ENCODE measurements around the gene SLIT3.

- TF ChIP-seq CTCF (conservative IDR thresholded peaks at IDR 0.05; ENCODE audit: low read length) (no peak), EZH2phosphoT487 (IDR thresholded peaks at IDR 0.05; ENCODE audit: borderline replicate concordance) (no peak)
Observed at GRCh38 chr5:168810641-168811040, 490.3 kb downstream of the SLIT3 start.

Data from Loucy (cell line).